ENCODE data around the gene KLRG1. TPM values are rescaled to one million over a fixed set of nuclear protein-coding genes. Genes with fewer than 3 reads are reported as not detected.

The KLRG1 gene
- total and polyA plus RNA-seq, 2 of the 8 experiments (the other 6 are each of a cell fraction or from before 2014, with no cell fraction given): 7.9 to 12.8 TPM

GRCh38 chr12:8996682-8997405, 7.5 kb downstream of the KLRG1 start:
- no peak overlapping the region for H2BK20ac ChIP-seq (ENCODE audit: low read length)
- no peaks in the 10 kb centered on the region for H3K79me1 ChIP-seq (ENCODE audit: low read depth, low read length)
- 82% methylated on average over 5 of the region's 5 CpGs; no CpG with 5 or more reads in 1 of the 2 experiments for WGBS, 2 experiments (ENCODE audit: extremely low coverage in 1 of 2, insufficient coverage in 1 of 2, insufficient read length in 1 of 2, insufficient replicate concordance in 2 of 2, low coverage in 1 of 2, low lambda C conversion rate in 2 of 2, missing lambda C conversion rate in 1 of 2)
- H3K14ac ChIP-seq (ENCODE audit: insufficient read length): no peak overlapping the region
- H2AFZ ChIP-seq (ENCODE audit: low read length): no peak overlapping the region
- H3K9ac ChIP-seq (replicated peaks in 1 of 4; ENCODE audit: extremely low read depth in 1 of 4, low read depth in 3 of 4, low read length in 3 of 4): no peak overlapping the region; a peak in 1 of 7 replicates
- DNase-seq (ENCODE audit: low read depth in 1 of 2, low spot score in 2 of 2) (no peak), FAIRE-seq (no peak)
- H2BK5ac ChIP-seq (ENCODE audit: low read depth, low read length): 0 out of 2 replicates have a peak overlapping the region, but pooled peaks have one; percentile 46
- no peak overlapping the region for H4K8ac ChIP-seq (ENCODE audit: extremely low read depth, insufficient read depth, low read length)
- no peak overlapping the region for H4K5ac ChIP-seq (ENCODE audit: insufficient read length, low read depth, low read length)
- H3K4me1 ChIP-seq (replicated peaks in 1 of 4; ENCODE audit: control insufficient read depth in 3 of 4, insufficient read depth in 4 of 4, low read length in 3 of 4): peaks cover 0 to 3% (median 0%) of the 10 kb centered on the region in 4 experiments; a peak in 2 of 7 replicates
- no peak overlapping the region for H3K4me2 ChIP-seq (ENCODE audit: insufficient read depth in 1 of 2, low read depth in 2 of 2, low read length in 2 of 2)
- H3K18ac ChIP-seq (ENCODE audit: extremely low read depth, low read length): no peak overlapping the region
- TF ChIP-seq POLR2AphosphoS5 (IDR thresholded peaks at IDR 0.05; ENCODE audit: low read depth, low read length): no peak
- TF ChIP-seq KDM5A (IDR thresholded peaks at IDR 0.05; ENCODE audit: low read length): no peak
- TF ChIP-seq BACH1 (IDR thresholded peaks at IDR 0.05; ENCODE audit: low read length): no peak
- no peak for TF ChIP-seq SIRT6 (IDR thresholded peaks at IDR 0.05; ENCODE audit: low read length)
- no peak for TF ChIP-seq ATF3 (IDR thresholded peaks at IDR 0.05; ENCODE audit: insufficient read depth, low read depth, low read length)
- no peak for TF ChIP-seq BRCA1 (IDR thresholded peaks at IDR 0.05; ENCODE audit: low read depth, low read length)
- TF ChIP-seq, protein P1, sequence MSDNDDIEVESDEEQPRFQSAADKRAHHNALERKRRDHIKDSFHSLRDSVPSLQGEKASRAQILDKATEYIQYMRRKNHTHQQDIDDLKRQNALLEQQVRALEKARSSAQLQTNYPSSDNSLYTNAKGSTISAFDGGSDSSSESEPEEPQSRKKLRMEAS (IDR thresholded peaks at IDR 0.05): no peak
- no peak for TF ChIP-seq KDM4A (IDR thresholded peaks at IDR 0.05; ENCODE audit: low read depth, low read length, severe bottlenecking)
- TF ChIP-seq E2F6 (IDR thresholded peaks at IDR 0.05): no peak
- TF ChIP-seq ASH2L (IDR thresholded peaks at IDR 0.05; ENCODE audit: low read length): no peak
- TF ChIP-seq GTF2F1 (IDR thresholded peaks at IDR 0.05; ENCODE audit: borderline replicate concordance, low read depth, low read length): no peak
- ChIA-PET CTCF (ENCODE audit: partially characterized antibody) (interaction anchor here (0.7 kb wide), 1 partner anchor 619 kb away, joined by 3 read pairs; no protein-coding TSS in a partner anchor), POLR2A (ENCODE audit: partially characterized antibody) (interaction anchor here (0.6 kb wide), 1 partner anchor 251 kb away, joined by 3 read pairs; no protein-coding TSS in a partner anchor)
- H3K4me3 ChIP-seq (ENCODE audit: extremely low read depth in 1 of 4, insufficient read depth in 2 of 4, low read depth in 3 of 4, low read length in 4 of 4): no peak overlapping the region
- H3K56ac ChIP-seq (replicated peaks; ENCODE audit: insufficient read length, low read depth, low read length): no peak overlapping the region
- no peaks in the 10 kb centered on the region for H3K36me3 ChIP-seq (ENCODE audit: control insufficient read depth in 2 of 4, insufficient read depth in 4 of 4, low read length in 3 of 4)
- no peaks in the 10 kb centered on the region for H3K27me3 ChIP-seq (replicated peaks in 1 of 4; ENCODE audit: control insufficient read depth in 3 of 4, extremely low read depth in 1 of 4, insufficient read depth in 3 of 4, low read length in 3 of 4)
- H3K9me3 ChIP-seq (ENCODE audit: insufficient read depth in 2 of 2, low read depth in 1 of 2, low read length in 1 of 2): no peaks in the 10 kb centered on the region
- H3K23me2 ChIP-seq (ENCODE audit: low read depth, low read length): no peaks in the 10 kb centered on the region
- H3K23ac ChIP-seq (ENCODE audit: insufficient read length): no peak overlapping the region
- no peaks in the 10 kb centered on the region for H3K79me2 ChIP-seq (ENCODE audit: control insufficient read depth in 1 of 2, insufficient read depth in 2 of 2, low read length in 2 of 2)
- H2BK15ac ChIP-seq (ENCODE audit: low read length): no peak overlapping the region
- H3K27ac ChIP-seq (ENCODE audit: low read depth, low read length): no peak overlapping the region
- H2AK5ac ChIP-seq (ENCODE audit: low read depth, low read length): no peak overlapping the region
- H2BK12ac ChIP-seq (ENCODE audit: low read depth, low read length): no peak overlapping the region
- H4K91ac ChIP-seq (replicated peaks; ENCODE audit: insufficient read length, low read length): no peak overlapping the region
- no peak overlapping the region for H2BK120ac ChIP-seq (replicated peaks; ENCODE audit: low read depth, low read length)
- H4K20me1 ChIP-seq (replicated peaks in 1 of 2; ENCODE audit: control insufficient read depth in 1 of 2, insufficient read depth in 2 of 2, low read length in 2 of 2): no peaks in the 10 kb centered on the region
- H3K4ac ChIP-seq (replicated peaks; ENCODE audit: insufficient read length, low read depth, low read length): no peak overlapping the region

Measured in H1 (cell line).